H9 (cell line): Measurements from ENCODE around the gene WAPL. TPM values are rescaled to one million over a fixed set of nuclear protein-coding genes. Genes with fewer than 3 reads are reported as not detected.

Source experiments
- DNase-seq: peaks from one replicate; pipeline ENCODE4 v3.0.0-alpha.2; 2017
- H2AFZ ChIP-seq: one replicate; pipeline ENCODE4 v1.6.1; 2013; ENCODE audit warnings: mild to moderate bottlenecking, low read length, control low read depth, moderate library complexity
- H2AK5ac ChIP-seq: 2 replicates; pipeline ENCODE4 v1.6.1; 2013; ENCODE audit warnings: low read length, control low read depth, mixed read lengths; ENCODE audit not compliant: insufficient read length
- H2BK120ac ChIP-seq: one replicate; pipeline ENCODE4 v1.6.1; 2013; ENCODE audit warnings: low read depth, mild to moderate bottlenecking, low read length, control low read depth, inconsistent platforms; ENCODE audit not compliant: poor library complexity, severe bottlenecking
- H2BK12ac ChIP-seq: 2 replicates; pipeline ENCODE4 v1.6.1; 2013; ENCODE audit warnings: low read length, control low read depth, mixed read lengths, low read depth; ENCODE audit not compliant: insufficient read length
- H2BK15ac ChIP-seq: 2 replicates; pipeline ENCODE4 v1.6.1; 2013; ENCODE audit warnings: low read depth, low read length, control low read depth
- H2BK20ac ChIP-seq: one replicate; pipeline ENCODE4 v1.6.1; 2013; ENCODE audit warnings: low read depth, mild to moderate bottlenecking, low read length, control low read depth, inconsistent platforms; ENCODE audit not compliant: poor library complexity, severe bottlenecking
- H2BK5ac ChIP-seq: 2 replicates; pipeline ENCODE4 v1.6.1; 2013; ENCODE audit warnings: low read length, control low read depth, mixed read lengths; ENCODE audit not compliant: insufficient read length
- H3K14ac ChIP-seq: 2 replicates; pipeline ENCODE4 v1.6.1; 2013; ENCODE audit warnings: low read length, control low read depth; ENCODE audit not compliant: insufficient read depth
- H3K18ac ChIP-seq: 2 replicates; pipeline ENCODE4 v1.6.1; 2013; ENCODE audit warnings: low read depth, mild to moderate bottlenecking, mixed read lengths, low read length, control low read depth; ENCODE audit not compliant: insufficient read length
- H3K23ac ChIP-seq: 2 replicates; pipeline ENCODE4 v1.6.1; 2013; ENCODE audit warnings: low read length, control low read depth, mixed read lengths, low read depth; ENCODE audit not compliant: insufficient read length
- H3K23me2 ChIP-seq: 2 replicates; pipeline ENCODE4 v1.6.1; 2013; ENCODE audit warnings: low read depth, mild to moderate bottlenecking, mixed read lengths, low read length, control low read depth; ENCODE audit not compliant: insufficient read length, poor library complexity, severe bottlenecking
- H3K27ac ChIP-seq: 2 replicates; pipeline ENCODE4 v1.5.1; 2013; ENCODE audit warnings: low read length, control low read depth, mixed read lengths, low read depth; ENCODE audit not compliant: insufficient read length
- H3K27me3 ChIP-seq: 2 replicates; pipeline ENCODE4 v1.6.1; 2013; ENCODE audit warnings: low read length, control low read depth, inconsistent platforms; ENCODE audit not compliant: insufficient read depth
- H3K4ac ChIP-seq: 2 replicates; pipeline ENCODE4 v1.6.1; 2013; ENCODE audit warnings: low read depth, mild to moderate bottlenecking, control low read depth, inconsistent platforms, low read length, moderate library complexity
- H3K4me1 ChIP-seq: 2 replicates; pipeline ENCODE4 v1.6.1; 2013; ENCODE audit warnings: low read length, control low read depth, inconsistent platforms; ENCODE audit not compliant: insufficient read depth
- H3K4me2 ChIP-seq: 2 replicates; pipeline ENCODE4 v1.6.1; 2013; ENCODE audit warnings: low read length, control low read depth, mixed read lengths; ENCODE audit not compliant: insufficient read length, insufficient read depth
- H3K56ac ChIP-seq: 2 replicates; pipeline ENCODE4 v1.6.1; 2013; ENCODE audit warnings: low read depth, mild to moderate bottlenecking, mixed read lengths, low read length, control low read depth; ENCODE audit not compliant: insufficient read length
- H3K79me1 ChIP-seq: 2 replicates; pipeline ENCODE4 v1.6.1; 2013; ENCODE audit warnings: low read depth, mild to moderate bottlenecking, moderate library complexity, low read length, control low read depth, inconsistent platforms; ENCODE audit not compliant: insufficient read depth, poor library complexity, severe bottlenecking
- H3K79me2 ChIP-seq: 2 replicates; pipeline ENCODE4 v1.6.1; 2013; ENCODE audit warnings: low read length, control low read depth, inconsistent platforms; ENCODE audit not compliant: insufficient read depth
- H3K9ac ChIP-seq: 2 replicates; pipeline ENCODE4 v1.6.1; 2013; ENCODE audit warnings: low read length, control low read depth, mixed read lengths; ENCODE audit not compliant: insufficient read length; ENCODE audit errors: extremely low read depth
- H3K9me3 ChIP-seq: one replicate; pipeline ENCODE4 v1.6.1; 2013; ENCODE audit warnings: low read depth, low read length, inconsistent platforms; ENCODE audit not compliant: control insufficient read depth
- H3T11ph ChIP-seq: one replicate; pipeline ENCODE4 v1.6.1; 2013; ENCODE audit warnings: mild to moderate bottlenecking, low read length, control low read depth, inconsistent platforms
- H4K20me1 ChIP-seq: one replicate; pipeline ENCODE4 v1.6.1; 2013; ENCODE audit not compliant: control insufficient read depth, insufficient read length, insufficient read depth
- H4K5ac ChIP-seq: 2 replicates; pipeline ENCODE4 v1.6.1; 2013; ENCODE audit warnings: low read depth, mild to moderate bottlenecking, mixed read lengths, low read length, control low read depth; ENCODE audit not compliant: insufficient read length
- H4K8ac ChIP-seq: replicated peaks from 2 replicates; pipeline ENCODE4 v1.6.1; 2013; ENCODE audit warnings: low read length, control low read depth, mixed read lengths, low read depth; ENCODE audit not compliant: insufficient read length
- H4K91ac ChIP-seq: 2 replicates; pipeline ENCODE4 v1.6.1; 2013; ENCODE audit warnings: low read depth, mild to moderate bottlenecking, moderate library complexity, mixed read lengths, low read length, control low read depth; ENCODE audit not compliant: insufficient read length
- H3K27ac Mint-ChIP-seq, 3 experiments: 2 replicates in 2 of 3; 3 replicates in 1 of 3; pipeline ENCODE4 v1.8.0; 2020 to 2021; ENCODE audit warnings: mixed read lengths in 3 of 3, mild to moderate bottlenecking in 1 of 3, moderate library complexity in 1 of 3
- H3K27me3 Mint-ChIP-seq: 2 replicates; pipeline ENCODE4 v1.8.0; 2021; ENCODE audit warnings: low read depth, mild to moderate bottlenecking, moderate library complexity, mixed read lengths
- H3K36me3 Mint-ChIP-seq, 3 experiments: 2 replicates in 2 of 3; 3 replicates in 1 of 3; pipeline ENCODE4 v1.8.0; 2020 to 2021; ENCODE audit warnings: low read depth in 3 of 3, mixed read lengths in 3 of 3; ENCODE audit not compliant: insufficient read depth in 1 of 3
- H3K4me1 Mint-ChIP-seq, 2 experiments: 2 replicates each; pipeline ENCODE4 v1.8.0; 2020; ENCODE audit warnings: mixed read lengths in 2 of 2
- H3K4me3 Mint-ChIP-seq, 2 experiments: 2 replicates in 1 of 2; 3 replicates in 1 of 2; pipeline ENCODE4 v1.8.0; 2020 to 2021; ENCODE audit warnings: mild to moderate bottlenecking in 2 of 2, mixed read lengths in 2 of 2, moderate library complexity in 1 of 2
- H3K9me3 Mint-ChIP-seq, 2 experiments: 2 replicates in 1 of 2; 3 replicates in 1 of 2; pipeline ENCODE4 v1.8.0; 2020; ENCODE audit warnings: mild to moderate bottlenecking in 2 of 2, mixed read lengths in 2 of 2, moderate library complexity in 1 of 2
- CTCF ChIP-seq: fragments of 200-600 bp; sonication (generic); conservative IDR thresholded peaks from 3 replicates; pipeline ENCODE4 v1.8.0; 2021; ENCODE audit warnings: antibody characterized with exemption, mild to moderate bottlenecking
- WGBS: extraction: QIAGEN DNeasy Blood & Tissue Kit; methylation state at CpG from one replicate; pipeline ENCODE4 v1.1.7; 2013; ENCODE audit warnings: missing lambda C conversion rate, low lambda C conversion rate, mixed read lengths; ENCODE audit not compliant: insufficient read length; ENCODE audit errors: extremely low coverage; 5-methylcytosine and 5-hydroxymethylcytosine counted together
- total RNA-seq: library from RNA; stranded (reverse); gene quantifications from 2 replicates; pipeline ENCODE4 v1.2.1, GENCODE V29; 2021

Gene WAPL
- total RNA-seq, 1 experiment from 2014 or later = 61.4 TPM

DNA sequence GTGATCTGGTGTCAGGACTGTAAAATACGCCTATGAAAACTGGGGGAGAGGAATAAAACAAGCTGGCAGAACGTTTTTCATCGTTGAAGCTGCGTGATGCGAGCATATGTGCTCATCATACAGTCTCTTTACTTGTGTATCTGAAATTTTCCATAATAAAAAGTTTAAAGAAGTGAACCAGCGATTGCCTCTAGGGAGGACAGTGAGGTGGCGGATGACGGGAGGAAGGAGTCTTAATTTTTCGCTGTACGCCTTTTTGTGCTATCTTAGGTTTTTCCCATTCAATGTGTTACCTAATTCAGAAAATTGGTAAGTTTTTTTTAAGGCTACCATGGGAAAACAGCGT, 891 bp upstream of the WAPL start:
- Histone ChIP-seq H2BK20ac (no peak overlapping the region), H3K9ac (peak overlapping the region; percentile 35), H2BK15ac (no peak overlapping the region), H2BK12ac (no peak overlapping the region), H4K20me1 (no peaks in the 10 kb centered on the region), H2BK120ac (no peak overlapping the region), H3K79me2 (peaks cover 18% of the 10 kb centered on the region), H2AK5ac (no peak overlapping the region), H3K14ac (no peak overlapping the region), H3T11ph (no peak overlapping the region), H3K56ac (no peak overlapping the region), H3K27me3 (no peaks in the 10 kb centered on the region), H3K27ac (no peak overlapping the region), H2BK5ac (no peak overlapping the region), H3K4ac (no peak overlapping the region), H3K4me2 (peak overlapping the region; percentile 87), H3K4me1 (peaks cover 2% of the 10 kb centered on the region; the same call in 1 of the 2 replicates), H4K5ac (no peak overlapping the region), H3K23ac (no peak overlapping the region), H2AFZ (no peak overlapping the region), H4K8ac (no peak overlapping the region), H4K91ac (no peak overlapping the region), H3K9me3 (no peaks in the 10 kb centered on the region), H3K79me1 (no peaks in the 10 kb centered on the region), H3K23me2 (peaks cover 7% of the 10 kb centered on the region), H3K18ac (no peak overlapping the region)
- H3K4me3 Mint-ChIP-seq = peak overlapping the region; percentile 92 to 98
- peak overlapping the region in 2 of 3 experiments; percentile 20 to 34; a peak in 3 of 7 replicates for H3K27ac Mint-ChIP-seq
- WGBS = no CpG with 5 or more reads among the region's 11 CpGs
- TF ChIP-seq CTCF = no peak
- H3K4me1 Mint-ChIP-seq = peaks cover 22 to 39% of the 10 kb centered on the region in 2 experiments
- H3K9me3 Mint-ChIP-seq = no peaks in the 10 kb centered on the region
- H3K36me3 Mint-ChIP-seq = peaks cover 10 to 17% (median 15%) of the 10 kb centered on the region in 3 experiments; a peak in 6 of 7 replicates
- no peaks in the 10 kb centered on the region for H3K27me3 Mint-ChIP-seq
- no peak for DNase-seq
